ENCODE data around the gene POLD3. TPM values are rescaled to one million over a fixed set of nuclear protein-coding genes. Genes with fewer than 3 reads are reported as not detected.

Gene POLD3
- total RNA-seq, 1 donor from 2014 or later = 12.8 TPM

- Mint-ChIP-seq H3K27ac (ENCODE audit: unreplicated experiment) (no peak overlapping the region), H3K4me3 (ENCODE audit: unreplicated experiment) (no peak overlapping the region), H3K9me3 (ENCODE audit: unreplicated experiment) (no peaks in the 10 kb centered on the region), H3K27me3 (ENCODE audit: unreplicated experiment) (no peaks in the 10 kb centered on the region), H3K4me1 (ENCODE audit: unreplicated experiment) (peaks cover 2% of the 10 kb centered on the region), H3K36me3 (ENCODE audit: unreplicated experiment) (no peaks in the 10 kb centered on the region)
- TF ChIP-seq CTCF (IDR thresholded peaks at IDR 0.05) = no peak
- peak; percentile 64 for DNase-seq (ENCODE audit: extremely low spot score, unreplicated experiment)
Observed at GRCh38 chr11:74678591-74679512, 86.5 kb downstream of the POLD3 start.

GRCh38 chr11:74679513-74679865 lies 87.1 kb downstream of the POLD3 start:
- H3K36me3 Mint-ChIP-seq (ENCODE audit: unreplicated experiment) = no peaks in the 10 kb centered on the region
- no peak for TF ChIP-seq CTCF (IDR thresholded peaks at IDR 0.05)
- no peaks in the 10 kb centered on the region for H3K27me3 Mint-ChIP-seq (ENCODE audit: unreplicated experiment)
- DNase-seq (ENCODE audit: extremely low spot score, unreplicated experiment) = peak; percentile 82
- no peaks in the 10 kb centered on the region for H3K9me3 Mint-ChIP-seq (ENCODE audit: unreplicated experiment)
- H3K27ac Mint-ChIP-seq (ENCODE audit: unreplicated experiment) = no peak overlapping the region
- peaks cover 5% of the 10 kb centered on the region for H3K4me1 Mint-ChIP-seq (ENCODE audit: unreplicated experiment)
- no peak overlapping the region for H3K4me3 Mint-ChIP-seq (ENCODE audit: unreplicated experiment)

GRCh38 chr11:74680035-74680671 lies 87.8 kb downstream of the POLD3 start:
- Mint-ChIP-seq H3K9me3 (ENCODE audit: unreplicated experiment) (no peaks in the 10 kb centered on the region), H3K27me3 (ENCODE audit: unreplicated experiment) (no peaks in the 10 kb centered on the region), H3K36me3 (ENCODE audit: unreplicated experiment) (no peaks in the 10 kb centered on the region), H3K27ac (ENCODE audit: unreplicated experiment) (no peak overlapping the region), H3K4me1 (ENCODE audit: unreplicated experiment) (peaks cover 8% of the 10 kb centered on the region), H3K4me3 (ENCODE audit: unreplicated experiment) (no peak overlapping the region)
- DNase-seq (ENCODE audit: extremely low spot score, unreplicated experiment) = peak; percentile 79
- TF ChIP-seq CTCF (IDR thresholded peaks at IDR 0.05) = no peak

GRCh38 chr11:74680703-74681531 lies 88.5 kb downstream of the POLD3 start:
- no peak overlapping the region for H3K4me3 Mint-ChIP-seq (ENCODE audit: unreplicated experiment)

More at GRCh38 chr11:74680703-74681531, 88.5 kb downstream of the POLD3 start:
- DNase-seq (ENCODE audit: extremely low spot score, unreplicated experiment) = no peak
- Mint-ChIP-seq H3K27me3 (ENCODE audit: unreplicated experiment) (no peaks in the 10 kb centered on the region), H3K27ac (ENCODE audit: unreplicated experiment) (no peak overlapping the region), H3K9me3 (ENCODE audit: unreplicated experiment) (no peaks in the 10 kb centered on the region), H3K36me3 (ENCODE audit: unreplicated experiment) (no peaks in the 10 kb centered on the region), H3K4me1 (ENCODE audit: unreplicated experiment) (peaks cover 8% of the 10 kb centered on the region)
- TF ChIP-seq CTCF (IDR thresholded peaks at IDR 0.05) = no peak

Data from osteocyte (in vitro differentiated cells).